GM10847 (cell line): ENCODE measurements around the gene ERMP1.

Source experiments
- POLR2A ChIP-seq: IDR thresholded peaks from 2 replicates; pipeline ENCODE4 v1.6.1; 2011; ENCODE audit not compliant: insufficient read length; ENCODE audit errors: extremely low read depth

The ERMP1 gene

DNA sequence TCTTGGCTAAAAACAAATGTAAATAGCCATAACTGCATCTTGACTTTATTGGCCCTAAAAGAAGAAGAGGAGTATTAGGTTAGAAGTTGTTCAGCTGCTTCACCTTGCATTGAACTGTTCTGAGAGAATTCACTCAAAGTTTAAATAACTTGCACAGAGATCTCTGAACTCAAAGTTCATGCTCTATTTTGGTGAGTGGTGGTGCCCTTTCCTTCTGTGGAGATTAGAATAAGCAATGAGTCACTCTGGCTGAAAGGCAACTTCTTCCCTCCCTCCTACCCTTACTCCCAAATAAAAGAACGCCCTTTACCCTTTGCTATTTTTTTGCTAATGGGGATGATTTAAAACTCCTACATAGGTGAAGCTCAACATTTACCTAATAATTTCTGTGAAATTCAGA lies 48.9 kb downstream of the ERMP1 start:
- no peak for TF ChIP-seq POLR2A

DNA sequence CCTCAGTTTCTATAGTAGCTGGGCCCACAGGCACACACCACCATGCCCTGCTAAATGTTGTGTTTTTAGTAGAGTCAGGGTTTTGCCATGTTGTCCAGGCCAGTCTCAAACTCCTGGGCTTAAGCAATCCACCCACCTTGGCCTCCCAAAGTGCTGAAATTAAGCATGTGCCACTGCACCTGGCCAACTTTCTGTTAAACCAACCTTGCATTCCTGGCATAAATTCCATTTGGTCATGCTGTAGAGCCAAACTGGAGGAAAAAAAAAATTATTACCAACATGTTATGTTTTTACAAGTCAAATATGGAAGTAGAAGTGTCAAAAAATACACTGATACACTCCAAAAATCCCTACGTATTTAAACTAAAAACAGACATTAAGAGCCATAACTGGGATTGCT lies 54.1 kb downstream of the ERMP1 start:
- no peak for TF ChIP-seq POLR2A

DNA sequence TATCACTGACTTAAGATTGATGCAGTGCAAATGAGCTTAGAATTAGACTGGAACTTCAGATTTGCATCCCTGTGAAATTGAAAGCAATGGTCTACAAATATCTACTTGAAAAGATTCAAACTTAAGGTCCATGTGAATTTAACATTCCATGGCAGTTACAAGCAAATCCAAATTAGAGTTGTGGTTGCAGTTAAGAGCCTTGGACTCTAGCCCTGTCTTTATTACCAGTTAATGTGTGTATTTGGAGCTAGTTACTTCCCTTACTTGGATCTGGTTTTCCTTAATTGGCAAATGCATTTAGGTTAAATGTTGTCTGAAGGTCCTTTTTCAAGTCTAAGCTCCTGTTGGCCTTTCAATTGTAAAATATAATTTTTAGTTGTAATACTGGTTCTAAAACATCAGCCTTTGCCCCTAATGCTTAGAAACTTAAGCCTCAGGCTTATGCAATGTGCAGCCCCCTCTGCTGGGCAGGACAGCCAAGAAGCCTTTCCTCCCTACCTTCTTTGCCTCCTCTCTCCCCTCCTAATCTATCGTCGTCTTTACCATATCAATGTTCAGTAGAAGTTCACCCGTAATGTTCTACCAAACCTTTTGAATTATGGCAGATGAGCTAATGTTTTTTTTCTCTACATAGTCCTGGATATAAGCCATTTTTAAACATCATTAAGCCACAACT lies 59.5 kb downstream of the ERMP1 start:
- TF ChIP-seq POLR2A = no peak

DNA sequence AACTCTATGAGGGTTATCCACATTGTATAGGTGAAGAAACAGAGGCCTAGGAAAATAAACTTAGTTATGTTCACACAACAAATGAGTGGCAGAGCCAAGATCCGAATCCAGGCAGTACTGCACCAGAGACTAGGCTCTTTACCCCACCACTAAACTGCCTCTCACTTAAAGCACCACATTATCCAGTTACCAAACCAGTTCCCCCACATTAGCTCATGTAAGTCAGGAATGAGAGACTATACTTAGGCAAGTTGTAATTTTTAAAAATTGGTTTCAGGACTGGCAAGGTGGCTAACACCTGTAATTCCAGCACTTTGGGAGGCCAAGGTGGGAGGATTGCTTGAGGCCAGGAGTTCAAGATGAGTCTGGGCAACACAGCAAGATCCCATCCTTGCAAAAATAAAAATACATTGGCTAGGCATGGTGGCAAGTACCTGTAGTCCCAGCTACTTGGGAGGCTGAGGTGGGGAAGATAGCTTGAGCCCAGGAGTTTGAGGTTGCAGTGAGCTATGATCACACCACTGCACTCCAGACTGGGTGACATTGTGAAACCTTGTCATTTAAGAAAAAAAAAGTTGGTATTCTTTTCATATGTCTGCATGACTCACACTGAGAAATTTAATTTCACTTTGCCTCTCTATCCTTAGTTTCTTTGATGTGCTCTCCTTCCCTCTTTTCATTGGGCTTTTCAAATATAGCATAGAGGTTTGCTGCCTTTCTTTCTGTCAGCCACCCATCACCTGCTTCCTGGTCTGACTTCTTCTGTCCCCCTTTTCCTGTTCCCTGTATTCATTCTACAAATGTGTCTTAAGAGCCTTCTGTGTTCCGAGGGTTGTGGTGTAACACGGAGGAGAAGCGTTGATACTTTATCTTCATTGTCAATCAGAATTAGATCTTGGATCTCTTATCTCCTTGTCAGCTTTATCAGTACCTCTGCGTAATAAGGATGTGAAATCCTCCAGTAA lies 64.7 kb downstream of the ERMP1 start:
- TF ChIP-seq POLR2A = no peak

DNA sequence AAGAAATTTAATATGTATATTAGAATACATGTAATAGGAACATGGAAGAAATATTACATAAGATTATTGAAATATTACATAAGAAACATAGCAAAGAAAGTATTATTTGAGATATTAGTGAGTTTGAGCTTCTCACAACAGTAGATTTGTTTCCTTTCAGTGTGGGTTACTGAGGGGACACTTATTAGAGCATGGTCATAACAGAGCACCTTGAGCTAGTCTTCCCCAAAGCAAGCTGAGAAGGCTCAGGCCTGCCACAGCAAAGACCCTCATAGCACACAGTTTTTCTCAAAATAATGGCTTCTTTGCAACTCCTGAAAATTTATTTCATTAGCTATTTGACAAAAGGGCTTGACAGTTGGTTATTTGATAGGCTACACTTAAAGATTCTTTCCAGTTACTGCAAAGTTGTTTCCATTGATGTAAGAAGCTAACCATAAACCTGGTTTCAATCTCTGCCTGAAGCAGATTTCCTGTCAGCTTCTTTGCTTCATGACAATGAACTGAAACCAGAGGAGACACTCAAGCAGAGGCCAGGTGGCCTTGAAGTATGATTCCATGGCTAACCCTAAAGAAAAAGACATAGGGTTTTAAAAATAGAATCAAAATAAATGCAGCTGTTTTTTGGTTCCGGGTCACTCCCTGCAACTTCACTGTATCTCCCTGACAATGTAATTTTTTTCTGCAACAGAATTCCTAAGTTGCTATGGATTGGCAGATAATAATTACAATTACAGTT lies 68.6 kb downstream of the ERMP1 start:
- no peak for TF ChIP-seq POLR2A

DNA sequence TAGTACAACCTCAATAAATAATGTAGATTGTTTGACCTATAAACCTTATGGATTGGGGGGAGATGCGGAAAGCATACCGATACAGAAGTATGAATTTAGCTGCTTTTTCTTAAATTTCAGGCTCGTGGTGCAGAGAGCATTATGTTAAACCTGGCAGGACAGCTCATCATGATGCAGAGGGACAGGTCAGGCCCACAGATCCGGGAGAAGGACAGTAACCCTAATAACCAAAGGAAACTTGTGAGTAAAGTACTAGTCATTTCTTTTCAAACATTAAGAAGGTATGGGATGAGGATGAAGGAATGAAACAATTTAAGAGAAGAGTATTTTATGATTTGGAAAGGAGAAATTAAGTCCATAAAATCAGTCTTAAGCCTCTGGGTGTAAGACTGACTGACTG lies 70.5 kb downstream of the ERMP1 start:
- no peak for TF ChIP-seq POLR2A

DNA sequence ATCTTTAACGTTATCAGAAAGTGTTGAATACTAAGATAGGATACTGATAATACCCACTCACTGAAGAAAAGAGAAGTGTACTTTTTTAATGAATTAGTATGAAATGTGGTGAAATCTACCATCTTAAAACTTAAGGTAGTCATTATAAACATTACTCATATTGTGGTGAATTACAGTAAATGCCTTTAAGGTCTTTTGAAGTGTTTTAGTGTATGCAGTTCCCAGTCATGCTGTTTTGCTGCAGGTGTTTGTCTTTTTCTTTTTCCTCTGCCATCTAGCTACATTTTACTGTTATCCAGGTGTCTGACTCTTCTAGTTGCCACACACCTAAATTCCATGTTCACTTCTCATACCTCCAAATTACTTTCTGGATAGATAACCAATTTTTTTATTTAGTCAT lies 72.6 kb downstream of the ERMP1 start:
- no peak for TF ChIP-seq POLR2A

DNA sequence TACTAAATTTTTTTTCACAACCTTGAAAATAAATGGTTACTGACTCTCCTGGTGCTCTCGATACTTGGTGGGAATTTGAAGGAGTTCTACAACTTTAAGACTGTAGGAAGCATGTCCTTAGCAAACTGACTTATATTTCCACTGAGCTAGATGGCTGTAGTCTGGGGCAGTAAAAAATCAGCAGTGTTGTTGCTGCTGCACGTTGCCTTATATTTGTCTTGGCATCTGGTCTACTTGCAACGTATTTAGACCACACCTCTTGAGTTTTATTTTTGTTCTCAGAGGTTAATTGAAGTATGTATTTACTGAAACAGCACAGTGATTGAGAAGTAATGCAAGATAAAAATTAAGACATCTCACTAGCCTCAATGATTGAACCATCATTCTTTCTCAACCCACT lies 76.3 kb downstream of the ERMP1 start:
- TF ChIP-seq POLR2A = no peak

DNA sequence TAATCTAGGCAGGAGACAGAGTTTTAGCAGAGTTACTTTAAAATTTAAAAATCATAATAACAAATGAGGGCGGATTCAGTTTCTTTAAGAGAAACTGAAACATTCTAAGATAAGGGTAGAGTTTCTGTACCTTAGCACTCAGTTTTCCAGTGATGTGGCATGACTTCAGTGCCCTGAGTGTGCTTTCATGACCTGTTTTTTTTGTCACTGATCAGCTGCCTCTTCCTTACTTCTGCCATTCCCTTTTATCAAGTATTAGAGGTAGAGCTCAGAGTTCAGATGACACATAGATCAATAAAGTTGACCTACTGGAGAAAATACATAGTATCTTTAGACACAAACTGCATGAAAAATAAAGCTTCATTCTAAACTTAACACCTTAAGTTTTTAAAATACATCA lies 82.3 kb downstream of the ERMP1 start:
- TF ChIP-seq POLR2A = no peak

DNA sequence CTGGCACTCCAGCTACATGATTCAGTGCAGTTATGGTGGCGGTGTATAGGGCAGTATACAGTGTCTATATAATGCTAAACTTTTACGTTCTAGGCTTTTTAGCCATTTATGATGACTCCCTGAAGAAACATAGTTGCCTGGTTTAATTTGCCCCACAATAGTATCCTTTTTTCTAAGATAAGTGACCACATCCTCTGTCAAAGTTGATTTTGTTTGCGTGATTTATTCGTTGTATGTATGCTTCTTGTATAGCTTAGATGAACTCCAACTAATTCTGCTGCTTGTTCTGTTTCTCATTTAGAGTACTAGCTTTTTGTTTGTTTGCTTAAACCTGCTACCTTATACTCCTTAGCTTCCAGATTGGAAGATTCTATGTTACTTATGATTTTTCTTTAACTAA lies 83.6 kb downstream of the ERMP1 start:
- TF ChIP-seq POLR2A = no peak

DNA sequence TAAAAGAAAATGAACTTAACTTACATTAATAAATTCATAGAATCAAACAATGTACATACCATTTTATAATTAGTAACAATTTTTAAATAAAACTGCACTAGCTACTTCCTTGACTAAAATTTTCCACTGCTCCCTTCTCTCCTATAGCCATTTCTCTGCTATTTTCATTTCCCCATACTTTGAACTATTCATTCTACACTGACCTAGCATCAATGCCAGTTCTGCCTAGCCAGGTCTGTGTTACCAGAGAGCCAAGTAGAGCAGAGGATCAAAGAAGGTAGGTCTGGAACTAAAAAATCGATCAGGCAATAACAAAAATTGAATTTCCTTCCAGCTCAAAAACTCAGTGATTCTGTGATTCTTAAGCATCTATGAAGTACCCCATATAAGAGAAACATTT lies 84.5 kb downstream of the ERMP1 start:
- TF ChIP-seq POLR2A = no peak

DNA sequence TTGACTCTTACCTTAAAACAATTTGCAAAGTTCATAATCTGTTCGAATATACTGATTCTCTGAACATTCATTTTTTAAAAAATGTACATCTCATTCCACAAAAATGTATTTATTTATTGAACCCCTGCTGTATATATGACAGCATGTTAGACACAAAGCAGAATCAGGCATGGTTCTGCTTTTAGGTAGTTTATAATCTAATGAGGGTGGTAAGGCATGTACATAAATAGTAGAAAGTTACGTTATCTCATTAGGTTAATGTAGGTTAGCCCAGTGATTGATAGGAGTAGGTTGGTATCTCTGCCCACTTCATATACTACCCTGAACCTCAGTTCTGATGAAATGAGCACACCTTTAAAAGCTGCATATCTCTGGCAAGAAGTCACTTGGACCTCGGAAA lies 89.8 kb downstream of the ERMP1 start:
- no peak for TF ChIP-seq POLR2A

DNA sequence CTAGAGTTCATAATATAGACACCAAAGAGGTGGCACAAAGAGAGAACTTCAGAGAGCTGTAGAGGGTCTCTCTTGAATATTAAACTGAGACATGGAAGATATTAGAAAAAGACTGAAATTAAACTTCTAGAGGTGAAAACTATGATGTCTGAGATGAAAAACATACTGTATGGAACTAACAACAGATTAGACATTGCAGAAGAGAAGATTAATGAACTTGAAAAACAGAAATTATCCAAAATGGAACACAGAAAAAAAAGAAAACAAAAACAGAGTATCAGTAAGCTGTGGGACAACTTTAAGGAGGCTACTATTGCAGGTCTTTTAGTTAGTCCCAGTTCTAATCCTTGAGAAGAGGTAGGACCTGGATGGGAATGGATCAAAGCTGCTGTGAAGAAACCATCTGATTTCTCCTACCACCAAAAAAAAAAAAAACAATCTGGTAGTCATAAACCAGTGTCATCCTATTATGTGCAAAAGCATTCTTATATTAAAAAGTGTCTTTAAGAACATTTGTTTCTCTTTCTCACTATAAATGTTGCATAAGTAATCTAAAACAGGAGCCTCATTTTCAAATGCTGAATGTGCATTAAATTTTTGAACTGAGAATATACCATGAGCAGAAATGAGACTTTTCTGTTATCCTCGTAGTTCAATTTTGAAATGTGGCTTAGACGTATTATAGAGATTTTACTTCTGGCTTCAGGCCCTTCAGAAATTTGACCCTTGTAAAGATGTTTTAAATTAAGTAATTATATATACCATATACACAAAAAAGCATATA lies 96.2 kb downstream of the ERMP1 start:
- no peak for TF ChIP-seq POLR2A

DNA sequence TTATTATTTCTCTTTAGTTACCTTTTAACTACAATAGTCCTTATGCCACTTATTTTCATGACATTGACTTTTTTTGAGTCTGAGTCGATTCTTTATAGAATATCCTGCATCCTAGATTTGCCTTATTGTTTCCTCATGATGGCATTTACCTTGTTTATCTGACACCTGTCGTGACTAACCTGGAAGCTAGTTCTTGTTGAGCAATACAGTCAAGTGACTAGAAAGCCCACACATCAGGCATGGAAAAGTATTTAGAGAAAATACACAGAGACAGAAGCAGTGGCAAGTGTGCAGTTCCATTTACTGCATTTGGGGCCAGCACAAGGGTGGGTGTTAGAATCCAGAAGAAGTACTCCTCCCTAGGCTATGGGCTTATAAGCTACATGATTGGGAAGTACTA lies 97.8 kb downstream of the ERMP1 start:
- TF ChIP-seq POLR2A = no peak
